B cell (primary cell): Measurements from ENCODE around the gene NFAT5. TPM values are rescaled to one million over a fixed set of nuclear protein-coding genes. Genes with fewer than 3 reads are reported as not detected.

Experiments
- ATAC-seq: fragments of 200-7000 bp; cut with Tn5 transposase; one replicate; pipeline ENCODE4 v1.10.0; 2021; ENCODE audit warnings: low read depth, mild to moderate bottlenecking, moderate number of reproducible peaks, moderate library complexity
- CTCF ChIA-PET: fragments of 350-600 bp; sonication (Branson Sonifier 250); formaldehyde crosslinking; loops from one replicate; lab custom pipeline; 2021; ENCODE audit warnings: antibody characterized with exemption, inconsistent platforms; lab: Charles Lee
- POLR2A ChIA-PET: fragments of 350-600 bp; sonication (Branson Sonifier 250); formaldehyde crosslinking; loops from one replicate; lab custom pipeline; 2021; ENCODE audit warnings: antibody characterized with exemption; lab: Charles Lee
- DNase-seq: peaks from one replicate; pipeline ENCODE4 v3.0.0; 2013
- H2AFZ ChIP-seq: 2 replicates; pipeline ENCODE4 v1.6.1; 2012; ENCODE audit warnings: mild to moderate bottlenecking, low read depth, low read length; ENCODE audit not compliant: insufficient read depth, poor library complexity, severe bottlenecking
- H3K27ac ChIP-seq, 2 donors: 1 replicate in 1 of 2; 2 replicates in 1 of 2; pipeline ENCODE4 v1.5.1; 2012 to 2013; ENCODE audit warnings: low read length in 2 of 2, mild to moderate bottlenecking in 2 of 2, moderate library complexity in 1 of 2
- H3K27me3 ChIP-seq, 4 experiments: fragments of 200-600 bp in 1 of 4; sonication (generic) in 1 of 4; replicated peaks in 1 of 4; 1 replicate in 2 of 4; 2 replicates in 2 of 4; pipeline versions ENCODE4 v1.6.1 to v1.7.0; 2013 to 2016; ENCODE audit warnings: low read length in 3 of 4, mild to moderate bottlenecking in 2 of 4, mixed read lengths in 1 of 4, moderate library complexity in 1 of 4; ENCODE audit not compliant: insufficient read depth in 4 of 4, control insufficient read depth in 3 of 4; ENCODE audit errors: control extremely low read depth in 1 of 4
- H3K36me3 ChIP-seq, 2 experiments: replicated peaks in 1 of 2; 1 replicate in 1 of 2; 2 replicates in 1 of 2; pipeline versions ENCODE4 v1.6.1 to v1.7.1; 2013; ENCODE audit warnings: low read length in 1 of 2; ENCODE audit not compliant: insufficient read depth in 2 of 2, control insufficient read depth in 1 of 2; ENCODE audit errors: control extremely low read depth in 1 of 2, extremely low read depth in 1 of 2
- H3K4me1 ChIP-seq, 2 donors: fragments of 200-600 bp in 1 of 2; sonication (generic) in 1 of 2; 1 replicate in 1 of 2; 2 replicates in 1 of 2; pipeline versions ENCODE4 v1.5.1 to v1.6.1; 2013 to 2017; ENCODE audit warnings: low read length in 2 of 2; ENCODE audit not compliant: control insufficient read depth in 2 of 2, insufficient read depth in 2 of 2
- H3K4me2 ChIP-seq: replicated peaks from 2 replicates; pipeline ENCODE3; 2012; ENCODE audit warnings: mild to moderate bottlenecking, low read depth, low read length; ENCODE audit not compliant: poor library complexity, severe bottlenecking
- H3K4me3 ChIP-seq, 5 experiments: fragments of 200-600 bp in 1 of 5; sonication (generic) in 1 of 5; 1 replicate in 3 of 5; 2 replicates in 2 of 5; pipeline versions ENCODE4 v1.5.1 to v1.7.0; 2011 to 2016; ENCODE audit warnings: low read length in 4 of 5, mild to moderate bottlenecking in 4 of 5, low read depth in 2 of 5, control low read depth in 1 of 5, moderate library complexity in 1 of 5; ENCODE audit not compliant: insufficient read depth in 1 of 5; ENCODE audit errors: control extremely low read depth in 1 of 5, extremely low read depth in 1 of 5
- H3K79me2 ChIP-seq: fragments of 200-600 bp; sonication (generic); one replicate; pipeline ENCODE4 v1.6.0; 2016; ENCODE audit warnings: low read length; ENCODE audit not compliant: control insufficient read depth, insufficient read depth
- H3K9ac ChIP-seq: fragments of 200-600 bp; sonication (generic); 2 replicates; pipeline ENCODE4 v1.6.1; 2017; ENCODE audit warnings: mild to moderate bottlenecking, low read length, moderate library complexity
- H3K9me3 ChIP-seq, 3 donors: one replicate each; pipeline versions ENCODE4 v1.6.1 to v1.7.1; 2013; ENCODE audit warnings: low read length in 2 of 3; ENCODE audit not compliant: control insufficient read depth in 2 of 3, insufficient read depth in 1 of 3; ENCODE audit errors: control extremely low read depth in 1 of 3
- H4K20me1 ChIP-seq: 2 replicates; pipeline ENCODE4 v1.6.0; 2012; ENCODE audit warnings: mild to moderate bottlenecking, low read length; ENCODE audit not compliant: insufficient read depth, control insufficient read depth, poor library complexity, severe bottlenecking
- H3K27ac Mint-ChIP-seq: one replicate; pipeline ENCODE4 v1.8.0; 2021; ENCODE audit warnings: mixed read lengths
- H3K27me3 Mint-ChIP-seq: one replicate; pipeline ENCODE4 v1.8.0; 2021; ENCODE audit warnings: mixed read lengths
- H3K4me1 Mint-ChIP-seq: one replicate; pipeline ENCODE4 v1.8.0; 2021; ENCODE audit warnings: mixed read lengths
- H3K4me3 Mint-ChIP-seq: one replicate; pipeline ENCODE4 v1.8.0; 2021; ENCODE audit warnings: mixed read lengths
- H3K9me3 Mint-ChIP-seq: one replicate; pipeline ENCODE4 v1.8.0; 2022; ENCODE audit warnings: mixed read lengths; ENCODE audit not compliant: insufficient read depth
- CTCF ChIP-seq: fragments of 200-600 bp; IDR thresholded peaks from one replicate; pipeline ENCODE4 v1.8.0; 2022; ENCODE audit warnings: antibody characterized with exemption, mild to moderate bottlenecking
- EZH2 ChIP-seq: IDR thresholded peaks from 2 replicates; pipeline ENCODE4 v1.6.1; 2012; ENCODE audit warnings: borderline replicate concordance, low read depth, mild to moderate bottlenecking, moderate library complexity, low read length; ENCODE audit not compliant: insufficient read depth, poor library complexity, severe bottlenecking
- WGBS: methylation state at CpG from one replicate; pipeline ENCODE4 v1.1.5; 2013; ENCODE audit warnings: missing lambda C conversion rate; ENCODE audit not compliant: insufficient coverage; 5-methylcytosine and 5-hydroxymethylcytosine counted together
- intact Hi-C: fragments of 100-400 bp; cut with micrococcal nuclease; formaldehyde crosslinking; loops from one replicate; pipeline ENCODE4 v1.10.0; 2022
- polyA plus RNA-seq: library from polyadenylated mRNA; depleted of rRNA; stranded (reverse); fragments of >200 nt; gene quantifications from 2 replicates; pipeline ENCODE4 v1.2.3, GENCODE V29; 2012
- total RNA-seq, 2 donors: library from RNA; stranded (reverse); fragments of 120-200 nt in 1 of 2; gene quantifications; 1 replicate in 1 of 2; 2 replicates in 1 of 2; pipeline versions ENCODE4 v1.2.3 to v1.2.4, GENCODE V29; 2013 to 2022

The NFAT5 gene
- total and polyA plus RNA-seq, 2 donors (not counting 1 experiment from before 2014, with no cell fraction given) = 6.3 to 50.0 TPM

GRCh38 chr16:69553332-69553731 is 12.4 kb upstream of the NFAT5 start:
- Histone ChIP-seq H3K27me3 (no peaks in the 10 kb centered on the region), H3K9me3 (no peaks in the 10 kb centered on the region), H2AFZ (no peak overlapping the region), H3K4me3 (no peak overlapping the region), H3K79me2 (no peaks in the 10 kb centered on the region), H3K27ac (no peak overlapping the region), H4K20me1 (no peaks in the 10 kb centered on the region), H3K9ac (no peak overlapping the region), H3K4me2 (no peak overlapping the region), H3K4me1 (no peaks in the 10 kb centered on the region), H3K36me3 (no peaks in the 10 kb centered on the region)
- TF ChIP-seq CTCF (no peak), EZH2 (no peak)
- H3K27ac Mint-ChIP-seq = no peak overlapping the region
- intact Hi-C loops = no loop called here
- CTCF ChIA-PET = interaction anchor here (0.5 kb wide), 1 partner anchor 98 kb away, joined by 4 read pairs; no protein-coding TSS in a partner anchor
- H3K9me3 Mint-ChIP-seq = no peaks in the 10 kb centered on the region
- H3K4me1 Mint-ChIP-seq = peaks cover 3% of the 10 kb centered on the region
- no peak overlapping the region for H3K4me3 Mint-ChIP-seq
- no peak for ATAC-seq
- WGBS = 18% methylated on average over 1 of the region's 4 CpGs
- no peaks in the 10 kb centered on the region for H3K27me3 Mint-ChIP-seq
- POLR2A ChIA-PET = no interaction called here
- no peak for DNase-seq

DNA sequence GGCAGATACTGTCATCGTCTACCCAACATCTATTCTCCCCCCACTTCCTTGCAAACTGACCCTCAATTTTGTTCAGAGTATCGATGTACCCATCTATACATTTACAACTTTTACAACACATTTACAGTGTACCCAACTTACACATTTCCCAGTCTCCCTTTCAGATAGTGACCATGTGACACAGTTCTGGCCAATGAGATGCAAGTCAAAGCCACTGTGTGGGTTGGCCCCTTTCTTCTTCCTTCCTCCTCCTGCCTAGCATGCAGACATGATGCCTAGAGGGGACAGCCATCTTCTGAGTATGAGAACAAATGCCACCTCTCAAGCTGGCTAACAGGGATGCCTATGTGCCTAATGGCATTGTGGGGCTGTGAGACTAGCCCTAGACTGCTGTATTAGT is 11.3 kb upstream of the NFAT5 start:
- H3K9me3 Mint-ChIP-seq = no peaks in the 10 kb centered on the region
- Histone ChIP-seq H2AFZ (no peak overlapping the region), H4K20me1 (no peaks in the 10 kb centered on the region), H3K4me1 (no peaks in the 10 kb centered on the region), H3K79me2 (no peaks in the 10 kb centered on the region), H3K27ac (no peak overlapping the region), H3K36me3 (no peaks in the 10 kb centered on the region), H3K9ac (no peak overlapping the region), H3K4me2 (no peak overlapping the region), H3K4me3 (no peak overlapping the region), H3K27me3 (no peaks in the 10 kb centered on the region), H3K9me3 (no peaks in the 10 kb centered on the region)
- intact Hi-C loops = no loop called here
- TF ChIP-seq CTCF (no peak), EZH2 (no peak)
- DNase-seq (no peak), ATAC-seq (no peak)
- H3K4me3 Mint-ChIP-seq = no peak overlapping the region
- ChIA-PET POLR2A (no interaction called here), CTCF (no interaction called here)
- H3K27me3 Mint-ChIP-seq = no peaks in the 10 kb centered on the region
- H3K4me1 Mint-ChIP-seq = peaks cover 4% of the 10 kb centered on the region
- WGBS = 94% methylated on average over 1 of the region's 2 CpGs
- H3K27ac Mint-ChIP-seq = no peak overlapping the region
